HCT116 (cell line): ENCODE data around the gene PGGT1B.
A peak's percentile ranks its signal among the peaks of the same experiment; 100 is the strongest.

Experiments used
- CBX3 ChIP-seq: IDR thresholded peaks from 2 replicates; pipeline ENCODE4 v1.6.1; 2012; ENCODE audit warnings: low read depth
- CTCF ChIP-seq, 3 experiments: fragments of 200-600 bp in 1 of 3; sonication (generic) in 1 of 3; IDR thresholded peaks in 2 of 3; conservative IDR thresholded peaks in 1 of 3; 2 replicates each; pipeline ENCODE4 v1.5.1; 2012 to 2017; ENCODE audit warnings: low read depth in 2 of 3, low read length in 2 of 3, antibody characterized with exemption in 1 of 3, borderline replicate concordance in 1 of 3, control low read depth in 1 of 3, mild to moderate bottlenecking in 1 of 3, mixed read lengths in 1 of 3, mixed run types in 1 of 3, moderate library complexity in 1 of 3; ENCODE audit not compliant: insufficient read depth in 1 of 3
- ELF1 ChIP-seq: IDR thresholded peaks from 2 replicates; pipeline ENCODE4 v1.6.1; 2012; ENCODE audit warnings: low read depth, borderline replicate concordance
- EZH2 ChIP-seq: fragments of 200-600 bp; sonication (generic); IDR thresholded peaks from 2 replicates; pipeline ENCODE4 v1.6.1; 2017; ENCODE audit warnings: antibody characterized with exemption, mixed run types
- EZH2phosphoT487 ChIP-seq: fragments of 200-600 bp; IDR thresholded peaks from 2 replicates; pipeline ENCODE4 v1.6.1; 2018; ENCODE audit warnings: antibody characterized with exemption, borderline replicate concordance
- JUND ChIP-seq: IDR thresholded peaks from 2 replicates; pipeline ENCODE4 v1.6.1; 2012
- MAX ChIP-seq: IDR thresholded peaks from 2 replicates; pipeline ENCODE4 v1.6.1; 2012
- POLR2A ChIP-seq: IDR thresholded peaks from 2 replicates; pipeline ENCODE4 v1.7.0; 2011; ENCODE audit warnings: borderline replicate concordance; ENCODE audit not compliant: insufficient read depth, insufficient read length; ENCODE audit errors: extremely low read depth
- POLR2AphosphoS5 ChIP-seq: IDR thresholded peaks from 2 replicates; pipeline ENCODE4 v1.6.1; 2011; ENCODE audit warnings: mild to moderate bottlenecking, low read depth, low read length, moderate library complexity
- REST ChIP-seq: IDR thresholded peaks from 2 replicates; pipeline ENCODE4 v1.6.1; 2012; ENCODE audit warnings: low read depth
- SP1 ChIP-seq: IDR thresholded peaks from 2 replicates; pipeline ENCODE4 v1.6.1; 2012; ENCODE audit warnings: low read depth
- YY1 ChIP-seq: IDR thresholded peaks from 2 replicates; pipeline ENCODE4 v1.6.1; 2011; ENCODE audit warnings: low read length, low read depth, moderate library complexity, mild to moderate bottlenecking; ENCODE audit not compliant: insufficient replicate concordance; ENCODE audit errors: extremely low read depth
- ZBTB33 ChIP-seq: IDR thresholded peaks from 2 replicates; pipeline ENCODE4 v1.6.1; 2011; ENCODE audit warnings: mild to moderate bottlenecking, low read length, moderate library complexity; ENCODE audit not compliant: insufficient replicate concordance; ENCODE audit errors: extremely low read depth

GRCh38 chr5:115170134-115170928 lies 92.3 kb downstream of the PGGT1B start:
- TF ChIP-seq CTCF (IDR thresholded peaks at IDR 0.05 in 2 of 3, conservative IDR thresholded peaks at IDR 0.05 in 1 of 3; ENCODE audit: borderline replicate concordance in 1 of 3, insufficient read depth in 1 of 3, low read depth in 2 of 3, low read length in 2 of 3), result no peak
- TF ChIP-seq ELF1, result no peak
- peak; percentile 17; the same call in 1 of the 2 replicates for TF ChIP-seq CBX3
- no peak for TF ChIP-seq EZH2
- TF ChIP-seq POLR2AphosphoS5, result no peak
- TF ChIP-seq YY1, result no peak
- TF ChIP-seq SP1, result no peak; the same call in 1 of the 2 replicates
- TF ChIP-seq ZBTB33, result no peak
- no peak for TF ChIP-seq JUND
- TF ChIP-seq EZH2phosphoT487, result no peak
- no peak for TF ChIP-seq MAX
- no peak for TF ChIP-seq REST
- peak; percentile 70 for TF ChIP-seq POLR2A
